ENCODE data around the gene LTBP3. TPM values are rescaled to one million over a fixed set of nuclear protein-coding genes. Genes with fewer than 3 reads are reported as not detected.

LTBP3 gene
- total and polyA plus RNA-seq, 9 of the 15 experiments (the other 6 are each of a cell fraction or from before 2014, with no cell fraction given), result 0.06 to 20.5 (median 4.8) TPM

DNA sequence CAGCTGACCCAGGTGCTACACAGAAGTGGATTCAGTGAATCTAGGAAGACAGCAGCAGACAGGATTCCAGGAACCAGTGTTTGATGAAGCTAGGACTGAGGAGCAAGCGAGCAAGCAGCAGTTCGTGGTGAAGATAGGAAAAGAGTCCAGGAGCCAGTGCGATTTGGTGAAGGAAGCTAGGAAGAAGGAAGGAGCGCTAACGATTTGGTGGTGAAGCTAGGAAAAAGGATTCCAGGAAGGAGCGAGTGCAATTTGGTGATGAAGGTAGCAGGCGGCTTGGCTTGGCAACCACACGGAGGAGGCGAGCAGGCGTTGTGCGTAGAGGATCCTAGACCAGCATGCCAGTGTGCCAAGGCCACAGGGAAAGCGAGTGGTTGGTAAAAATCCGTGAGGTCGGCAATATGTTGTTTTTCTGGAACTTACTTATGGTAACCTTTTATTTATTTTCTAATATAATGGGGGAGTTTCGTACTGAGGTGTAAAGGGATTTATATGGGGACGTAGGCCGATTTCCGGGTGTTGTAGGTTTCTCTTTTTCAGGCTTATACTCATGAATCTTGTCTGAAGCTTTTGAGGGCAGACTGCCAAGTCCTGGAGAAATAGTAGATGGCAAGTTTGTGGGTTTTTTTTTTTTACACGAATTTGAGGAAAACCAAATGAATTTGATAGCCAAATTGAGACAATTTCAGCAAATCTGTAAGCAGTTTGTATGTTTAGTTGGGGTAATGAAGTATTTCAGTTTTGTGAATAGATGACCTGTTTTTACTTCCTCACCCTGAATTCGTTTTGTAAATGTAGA is 57.6 kb downstream of the LTBP3 start (continued):
- TF ChIP-seq POLR3A (IDR thresholded peaks at IDR 0.05; ENCODE audit: borderline replicate concordance, extremely low read depth, insufficient read depth, insufficient read length) (no peak), ZFP30 (CRISPR knock-in tag; IDR thresholded peaks at IDR 0.05; ENCODE audit: borderline replicate concordance) (no peak), TAF9B (IDR thresholded peaks at IDR 0.05; ENCODE audit: partially characterized antibody) (peak; percentile 23), ETV5 (CRISPR knock-in tag; IDR thresholded peaks at IDR 0.05; ENCODE audit: low read depth) (0 out of 2 replicates have a peak, but pooled peaks have one; percentile 64), NEUROD1 (IDR thresholded peaks at IDR 0.05; ENCODE audit: borderline replicate concordance, low read depth, low read length, partially characterized antibody) (no peak), ARNT (IDR thresholded peaks at IDR 0.05) (peak in 1 of 2 experiments; percentile 43; a peak in 2 of 4 replicates), NCOA2 (IDR thresholded peaks at IDR 0.05; ENCODE audit: partially characterized antibody in 2 of 2) (no peak), NFIX (CRISPR knock-in tag; IDR thresholded peaks at IDR 0.05; ENCODE audit: low read depth) (no peak), SLC30A9 (CRISPR knock-in tag; IDR thresholded peaks at IDR 0.05) (no peak), ZNF717 (CRISPR knock-in tag; IDR thresholded peaks at IDR 0.05) (peak; percentile 3; the same call in 1 of the 2 replicates), ZNF77 (CRISPR knock-in tag; IDR thresholded peaks at IDR 0.05) (no peak; the same call in 1 of the 2 replicates)
- TF ChIP-seq, protein P1, sequence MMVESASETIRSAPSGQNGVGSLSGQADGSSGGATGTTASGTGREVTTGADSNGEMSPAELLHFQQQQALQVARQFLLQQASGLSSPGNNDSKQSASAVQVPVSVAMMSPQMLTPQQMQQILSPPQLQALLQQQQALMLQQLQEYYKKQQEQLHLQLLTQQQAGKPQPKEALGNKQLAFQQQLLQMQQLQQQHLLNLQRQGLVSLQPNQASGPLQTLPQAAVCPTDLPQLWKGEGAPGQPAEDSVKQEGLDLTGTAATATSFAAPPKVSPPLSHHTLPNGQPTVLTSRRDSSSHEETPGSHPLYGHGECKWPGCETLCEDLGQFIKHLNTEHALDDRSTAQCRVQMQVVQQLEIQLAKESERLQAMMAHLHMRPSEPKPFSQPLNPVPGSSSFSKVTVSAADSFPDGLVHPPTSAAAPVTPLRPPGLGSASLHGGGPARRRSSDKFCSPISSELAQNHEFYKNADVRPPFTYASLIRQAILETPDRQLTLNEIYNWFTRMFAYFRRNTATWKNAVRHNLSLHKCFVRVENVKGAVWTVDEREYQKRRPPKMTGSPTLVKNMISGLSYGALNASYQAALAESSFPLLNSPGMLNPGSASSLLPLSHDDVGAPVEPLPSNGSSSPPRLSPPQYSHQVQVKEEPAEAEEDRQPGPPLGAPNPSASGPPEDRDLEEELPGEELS (CRISPR knock-in tag; IDR thresholded peaks at IDR 0.05; ENCODE audit: borderline replicate concordance), result peak; percentile 81
- TF ChIP-seq, protein P2, sequence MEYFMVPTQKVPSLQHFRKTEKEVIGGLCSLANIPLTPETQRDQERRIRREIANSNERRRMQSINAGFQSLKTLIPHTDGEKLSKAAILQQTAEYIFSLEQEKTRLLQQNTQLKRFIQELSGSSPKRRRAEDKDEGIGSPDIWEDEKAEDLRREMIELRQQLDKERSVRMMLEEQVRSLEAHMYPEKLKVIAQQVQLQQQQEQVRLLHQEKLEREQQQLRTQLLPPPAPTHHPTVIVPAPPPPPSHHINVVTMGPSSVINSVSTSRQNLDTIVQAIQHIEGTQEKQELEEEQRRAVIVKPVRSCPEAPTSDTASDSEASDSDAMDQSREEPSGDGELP (CRISPR knock-in tag; IDR thresholded peaks at IDR 0.05; ENCODE audit: borderline replicate concordance), result peak; percentile 59; the same call in 1 of the 2 replicates
- TF ChIP-seq, protein P3, sequence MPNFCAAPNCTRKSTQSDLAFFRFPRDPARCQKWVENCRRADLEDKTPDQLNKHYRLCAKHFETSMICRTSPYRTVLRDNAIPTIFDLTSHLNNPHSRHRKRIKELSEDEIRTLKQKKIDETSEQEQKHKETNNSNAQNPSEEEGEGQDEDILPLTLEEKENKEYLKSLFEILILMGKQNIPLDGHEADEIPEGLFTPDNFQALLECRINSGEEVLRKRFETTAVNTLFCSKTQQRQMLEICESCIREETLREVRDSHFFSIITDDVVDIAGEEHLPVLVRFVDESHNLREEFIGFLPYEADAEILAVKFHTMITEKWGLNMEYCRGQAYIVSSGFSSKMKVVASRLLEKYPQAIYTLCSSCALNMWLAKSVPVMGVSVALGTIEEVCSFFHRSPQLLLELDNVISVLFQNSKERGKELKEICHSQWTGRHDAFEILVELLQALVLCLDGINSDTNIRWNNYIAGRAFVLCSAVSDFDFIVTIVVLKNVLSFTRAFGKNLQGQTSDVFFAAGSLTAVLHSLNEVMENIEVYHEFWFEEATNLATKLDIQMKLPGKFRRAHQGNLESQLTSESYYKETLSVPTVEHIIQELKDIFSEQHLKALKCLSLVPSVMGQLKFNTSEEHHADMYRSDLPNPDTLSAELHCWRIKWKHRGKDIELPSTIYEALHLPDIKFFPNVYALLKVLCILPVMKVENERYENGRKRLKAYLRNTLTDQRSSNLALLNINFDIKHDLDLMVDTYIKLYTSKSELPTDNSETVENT (CRISPR knock-in tag; IDR thresholded peaks at IDR 0.05), result no peak
- TF ChIP-seq, protein P4, sequence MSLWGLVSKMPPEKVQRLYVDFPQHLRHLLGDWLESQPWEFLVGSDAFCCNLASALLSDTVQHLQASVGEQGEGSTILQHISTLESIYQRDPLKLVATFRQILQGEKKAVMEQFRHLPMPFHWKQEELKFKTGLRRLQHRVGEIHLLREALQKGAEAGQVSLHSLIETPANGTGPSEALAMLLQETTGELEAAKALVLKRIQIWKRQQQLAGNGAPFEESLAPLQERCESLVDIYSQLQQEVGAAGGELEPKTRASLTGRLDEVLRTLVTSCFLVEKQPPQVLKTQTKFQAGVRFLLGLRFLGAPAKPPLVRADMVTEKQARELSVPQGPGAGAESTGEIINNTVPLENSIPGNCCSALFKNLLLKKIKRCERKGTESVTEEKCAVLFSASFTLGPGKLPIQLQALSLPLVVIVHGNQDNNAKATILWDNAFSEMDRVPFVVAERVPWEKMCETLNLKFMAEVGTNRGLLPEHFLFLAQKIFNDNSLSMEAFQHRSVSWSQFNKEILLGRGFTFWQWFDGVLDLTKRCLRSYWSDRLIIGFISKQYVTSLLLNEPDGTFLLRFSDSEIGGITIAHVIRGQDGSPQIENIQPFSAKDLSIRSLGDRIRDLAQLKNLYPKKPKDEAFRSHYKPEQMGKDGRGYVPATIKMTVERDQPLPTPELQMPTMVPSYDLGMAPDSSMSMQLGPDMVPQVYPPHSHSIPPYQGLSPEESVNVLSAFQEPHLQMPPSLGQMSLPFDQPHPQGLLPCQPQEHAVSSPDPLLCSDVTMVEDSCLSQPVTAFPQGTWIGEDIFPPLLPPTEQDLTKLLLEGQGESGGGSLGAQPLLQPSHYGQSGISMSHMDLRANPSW (CRISPR knock-in tag; IDR thresholded peaks at IDR 0.05), result no peak
- TF ChIP-seq, protein P5, sequence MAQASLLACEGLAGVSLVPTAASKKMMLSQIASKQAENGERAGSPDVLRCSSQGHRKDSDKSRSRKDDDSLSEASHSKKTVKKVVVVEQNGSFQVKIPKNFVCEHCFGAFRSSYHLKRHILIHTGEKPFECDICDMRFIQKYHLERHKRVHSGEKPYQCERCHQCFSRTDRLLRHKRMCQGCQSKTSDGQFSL (CRISPR knock-in tag; IDR thresholded peaks at IDR 0.05), result no peak
- TF ChIP-seq, protein P5 (tag; IDR thresholded peaks at IDR 0.05), result no peak
